Duodenal mucosa (tissue), 2 donors: ENCODE measurements around the gene AGFG2.

Experiments used
- H3K27ac ChIP-seq: one replicate; pipeline ENCODE4 v1.7.0; 2013; ENCODE audit warnings: low read depth, low read length
- H3K27me3 ChIP-seq, 2 donors: one replicate each; pipeline ENCODE4 v1.7.0; 2013; ENCODE audit warnings: low read length in 2 of 2, control low read depth in 1 of 2; ENCODE audit not compliant: insufficient read depth in 2 of 2, control insufficient read depth in 1 of 2
- H3K36me3 ChIP-seq, 2 donors: one replicate each; pipeline ENCODE4 v1.7.0; 2013; ENCODE audit warnings: low read length in 2 of 2, control low read depth in 1 of 2; ENCODE audit not compliant: insufficient read depth in 2 of 2, control insufficient read depth in 1 of 2
- H3K4me1 ChIP-seq, 2 donors: one replicate each; pipeline ENCODE4 v1.7.0; 2013; ENCODE audit warnings: low read length in 2 of 2, control low read depth in 1 of 2; ENCODE audit not compliant: insufficient read depth in 2 of 2, control insufficient read depth in 1 of 2
- H3K4me3 ChIP-seq, 2 donors: one replicate each; pipeline ENCODE4 v1.7.0; 2013; ENCODE audit warnings: low read length in 2 of 2, low read depth in 1 of 2
- H3K9ac ChIP-seq, 2 donors: one replicate each; pipeline ENCODE4 v1.7.0; 2013; ENCODE audit warnings: low read length in 2 of 2, low read depth in 1 of 2
- H3K9me3 ChIP-seq, 2 donors: one replicate each; pipeline ENCODE4 v1.7.0; 2013; ENCODE audit warnings: low read length in 2 of 2, control low read depth in 1 of 2; ENCODE audit not compliant: control insufficient read depth in 1 of 2

Gene AGFG2

DNA sequence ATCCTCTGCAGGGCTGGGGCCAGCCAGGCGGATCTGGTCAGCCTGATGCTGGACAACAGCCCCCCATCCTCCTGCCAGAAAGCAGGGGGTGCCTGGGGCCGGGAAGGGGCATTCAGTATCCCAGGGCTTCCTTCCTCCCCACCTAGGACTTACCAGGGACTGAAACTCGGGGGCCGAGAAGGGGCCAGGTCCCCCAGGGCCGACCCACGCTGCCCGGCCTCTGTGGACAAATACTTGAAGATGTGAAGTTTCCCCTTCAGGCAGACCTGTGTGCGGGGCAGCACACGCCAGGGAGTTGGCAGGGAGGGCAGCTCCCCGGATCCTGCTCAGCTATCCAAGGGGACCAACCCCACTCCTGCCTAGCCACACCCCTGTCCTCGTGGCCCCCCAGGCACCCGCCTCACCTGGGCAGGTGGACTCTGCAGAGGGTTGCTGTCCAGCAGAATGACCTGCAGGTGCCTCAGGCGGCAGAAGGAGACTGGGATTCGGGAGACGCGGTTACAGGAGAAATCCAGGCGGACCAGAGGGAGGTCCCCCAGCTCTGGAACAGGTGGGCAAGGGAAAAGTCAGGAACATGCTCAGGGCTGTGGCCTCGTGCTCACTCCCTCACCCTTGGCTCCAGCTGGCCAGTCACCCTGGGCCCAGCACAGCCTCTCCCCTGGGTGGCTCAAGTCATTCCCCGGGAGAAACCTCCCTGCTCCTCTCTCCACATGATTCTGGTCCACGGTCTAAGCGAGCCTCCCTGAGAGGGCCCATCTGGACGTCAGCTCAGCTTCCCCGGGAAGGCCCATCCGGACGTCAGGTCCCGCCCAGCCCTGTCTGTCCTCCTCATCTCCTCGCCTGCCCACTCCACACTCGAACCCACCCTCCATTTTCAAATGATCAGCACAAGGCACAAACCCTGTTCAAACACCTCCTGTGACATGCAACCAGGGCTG lies 39.5 kb downstream of the AGFG2 start:
- H3K4me3 ChIP-seq, result no peak overlapping the region
- no peaks in the 10 kb centered on the region for H3K9me3 ChIP-seq
- no peaks in the 10 kb centered on the region for H3K27me3 ChIP-seq
- H3K36me3 ChIP-seq, result peaks cover 50 to 74% of the 10 kb centered on the region in 2 donors
- H3K9ac ChIP-seq, result no peak overlapping the region
- no peak overlapping the region for H3K27ac ChIP-seq
- H3K4me1 ChIP-seq, result peaks cover 12 to 13% of the 10 kb centered on the region in 2 donors

DNA sequence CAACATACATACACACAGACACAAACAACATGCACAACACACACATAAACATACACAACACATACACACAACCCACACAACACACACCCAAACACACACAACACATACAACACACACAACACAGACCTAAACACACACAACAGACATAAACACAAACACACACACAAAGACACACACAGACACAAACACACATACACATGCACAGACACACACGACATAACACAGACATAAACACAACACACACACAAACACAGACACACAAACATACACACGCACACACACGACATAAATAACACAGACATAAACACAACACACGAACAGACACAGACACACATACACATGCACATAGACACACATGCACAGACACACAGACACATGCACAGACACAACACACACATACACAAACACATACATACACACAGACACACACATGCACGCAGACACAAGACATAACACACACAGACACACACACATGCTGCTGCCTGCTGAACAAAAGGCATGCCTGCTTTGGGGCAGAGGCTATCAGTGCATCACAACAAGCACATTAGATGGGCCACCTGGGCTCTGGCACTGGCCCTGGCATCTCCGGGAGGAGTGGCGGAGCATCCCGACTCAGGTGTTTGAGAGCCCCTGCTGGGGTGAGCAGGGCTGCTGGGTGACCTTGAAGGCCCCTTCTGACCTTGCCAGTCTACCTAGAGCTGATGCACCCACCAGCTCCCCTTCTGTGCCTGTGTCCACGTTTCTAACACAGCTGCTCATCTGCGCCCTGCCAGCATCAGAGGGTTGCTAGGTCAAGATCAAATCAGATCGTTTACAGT lies 41.7 kb downstream of the AGFG2 start:
- Histone ChIP-seq H3K4me1 (peaks cover 27 to 29% of the 10 kb centered on the region in 2 donors), H3K36me3 (peaks cover 50 to 65% of the 10 kb centered on the region in 2 donors), H3K27ac (no peak overlapping the region), H3K4me3 (no peak overlapping the region), H3K27me3 (no peaks in the 10 kb centered on the region), H3K9me3 (no peaks in the 10 kb centered on the region), H3K9ac (peak overlapping the region in 1 of 2 donors; percentile 22)

- H3K27ac ChIP-seq, result no peak overlapping the region
- peaks cover 27 to 29% of the 10 kb centered on the region in 2 donors for H3K4me1 ChIP-seq
- H3K9ac ChIP-seq, result no peak overlapping the region
- H3K27me3 ChIP-seq, result no peaks in the 10 kb centered on the region
- H3K4me3 ChIP-seq, result no peak overlapping the region
- H3K9me3 ChIP-seq, result no peaks in the 10 kb centered on the region
- peaks cover 41 to 52% of the 10 kb centered on the region in 2 donors for H3K36me3 ChIP-seq
These were observed 43.1 kb downstream of the AGFG2 start for GRCh38 chr7:100582041-100582579.

DNA sequence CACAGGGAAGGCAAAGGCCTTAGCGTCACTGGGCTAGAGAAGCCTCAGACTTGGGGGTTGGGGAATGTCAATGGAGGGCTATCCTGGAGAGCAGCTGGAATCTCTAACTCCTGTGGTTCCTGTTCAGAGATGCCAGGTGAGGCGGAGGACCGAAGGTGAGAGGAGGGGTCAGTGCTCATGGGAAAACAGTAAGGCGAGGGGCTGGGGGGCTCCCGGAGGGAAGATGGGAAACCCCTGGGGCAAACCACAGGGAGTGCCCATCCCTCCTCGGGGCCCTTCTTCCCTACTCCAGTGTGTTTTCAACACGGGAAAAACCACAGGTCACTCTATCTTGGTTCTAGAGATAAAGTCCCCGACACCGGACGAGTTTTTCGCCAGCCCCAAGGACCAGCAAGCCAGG lies 43.6 kb downstream of the AGFG2 start:
- peaks cover 38 to 47% of the 10 kb centered on the region in 2 donors for H3K36me3 ChIP-seq

DNA sequence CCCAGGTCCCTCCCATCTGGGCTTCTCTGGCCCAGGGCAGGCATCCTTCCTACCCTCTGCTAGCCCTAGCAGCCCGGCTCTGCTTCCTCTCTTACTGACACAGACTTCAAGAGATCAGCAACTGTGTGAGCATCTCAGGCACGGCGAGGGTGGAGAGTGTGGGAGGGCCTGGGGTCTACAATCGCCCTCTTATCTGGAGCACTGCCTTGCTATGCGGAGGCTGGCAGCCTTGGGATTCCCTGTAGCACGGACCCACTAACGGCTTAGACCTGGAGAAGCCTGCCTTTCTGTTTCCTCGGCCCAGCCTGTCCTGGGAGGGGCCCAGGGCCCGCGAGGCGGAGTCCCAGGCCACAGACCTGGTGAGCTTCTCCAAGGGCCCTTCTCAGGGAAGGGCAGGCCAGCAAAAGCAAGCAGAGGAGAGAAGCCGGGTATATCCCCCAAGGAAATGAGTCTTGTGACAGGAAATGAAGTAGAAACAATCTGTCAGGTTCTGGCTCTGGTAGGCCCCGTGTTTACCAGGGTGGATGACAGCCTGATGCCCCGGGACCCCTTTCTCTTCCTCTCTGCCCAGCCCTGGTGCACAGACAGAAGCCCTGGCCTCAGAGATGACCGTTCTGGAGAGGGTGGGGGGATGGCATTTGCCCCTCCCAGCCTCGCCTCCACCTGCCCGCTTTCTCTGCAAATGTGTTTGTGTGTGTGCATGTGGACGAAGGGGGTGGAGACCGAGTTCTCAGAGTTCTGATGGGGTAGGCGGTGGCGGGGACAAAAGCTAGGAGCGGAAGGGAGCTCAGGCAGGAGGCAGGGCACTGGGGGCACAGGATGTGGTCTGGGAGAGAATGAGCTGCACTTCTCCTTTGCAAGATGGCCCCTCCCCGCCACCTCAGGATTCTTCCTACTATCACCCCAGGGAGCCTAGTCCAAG lies 44.4 kb downstream of the AGFG2 start:
- Histone ChIP-seq H3K4me1 (peaks cover 27 to 29% of the 10 kb centered on the region in 2 donors), H3K27me3 (no peaks in the 10 kb centered on the region), H3K36me3 (peaks cover 30 to 39% of the 10 kb centered on the region in 2 donors), H3K4me3 (peak overlapping the region; percentile 66 to 94), H3K9me3 (no peaks in the 10 kb centered on the region), H3K9ac (peak overlapping the region; percentile 59 to 70), H3K27ac (peak overlapping the region; percentile 42)

More for the DNA sequence above, 43.6 kb downstream of the AGFG2 start:
- no peaks in the 10 kb centered on the region for H3K9me3 ChIP-seq
- peak overlapping the region; percentile 66 to 94 for H3K4me3 ChIP-seq
- H3K27ac ChIP-seq, result no peak overlapping the region
- no peaks in the 10 kb centered on the region for H3K27me3 ChIP-seq
- peaks cover 27 to 29% of the 10 kb centered on the region in 2 donors for H3K4me1 ChIP-seq
- H3K9ac ChIP-seq, result peak overlapping the region; percentile 59 to 70

DNA sequence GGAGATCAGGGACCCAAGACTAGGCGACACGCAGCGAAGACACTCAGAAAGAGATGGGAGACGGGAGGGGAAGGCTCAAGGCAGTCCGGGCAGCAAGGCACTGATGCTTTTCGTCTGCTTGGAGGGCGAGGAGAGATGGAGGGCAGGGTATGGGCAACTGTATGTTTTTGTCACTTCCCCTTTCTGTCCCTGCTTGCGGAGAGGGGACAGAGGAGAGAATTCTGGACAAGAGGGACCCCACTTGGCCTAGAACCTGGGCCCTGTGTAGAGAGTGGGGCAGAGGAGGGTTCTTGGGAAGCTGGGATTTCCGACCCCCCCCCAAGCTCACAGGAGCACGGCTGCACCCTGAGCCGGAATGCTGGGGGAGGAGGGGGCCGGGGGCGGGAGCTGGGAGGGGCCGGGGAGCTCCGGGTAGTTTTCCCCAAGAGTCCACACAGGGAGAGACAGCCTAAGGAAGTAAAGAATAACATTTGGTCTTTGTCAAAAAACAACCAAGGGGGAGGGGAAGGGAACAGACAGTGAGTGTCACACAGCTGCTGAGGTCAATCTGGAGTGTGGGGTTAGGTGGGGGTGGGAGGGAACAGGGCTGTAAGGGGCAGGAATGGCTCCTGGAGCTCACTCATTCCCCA lies 45.2 kb downstream of the AGFG2 start:
- no peaks in the 10 kb centered on the region for H3K9me3 ChIP-seq
- peaks cover 25 to 31% of the 10 kb centered on the region in 2 donors for H3K36me3 ChIP-seq
- peak overlapping the region; percentile 89 to 94 for H3K4me3 ChIP-seq
- peaks cover 27 to 29% of the 10 kb centered on the region in 2 donors for H3K4me1 ChIP-seq
- H3K9ac ChIP-seq, result peak overlapping the region; percentile 70 to 91
- H3K27ac ChIP-seq, result peak overlapping the region; percentile 13
- no peaks in the 10 kb centered on the region for H3K27me3 ChIP-seq

GRCh38 chr7:100584683-100585510 lies 45.9 kb downstream of the AGFG2 start:
- peak overlapping the region; percentile 99 for H3K27ac ChIP-seq
- H3K4me1 ChIP-seq, result peaks cover 27 to 29% of the 10 kb centered on the region in 2 donors
- peak overlapping the region; percentile 89 to 94 for H3K4me3 ChIP-seq
- no peaks in the 10 kb centered on the region for H3K27me3 ChIP-seq
- H3K9ac ChIP-seq, result peak overlapping the region; percentile 69 to 91
- peaks cover 21 to 27% of the 10 kb centered on the region in 2 donors for H3K36me3 ChIP-seq
- no peaks in the 10 kb centered on the region for H3K9me3 ChIP-seq

DNA sequence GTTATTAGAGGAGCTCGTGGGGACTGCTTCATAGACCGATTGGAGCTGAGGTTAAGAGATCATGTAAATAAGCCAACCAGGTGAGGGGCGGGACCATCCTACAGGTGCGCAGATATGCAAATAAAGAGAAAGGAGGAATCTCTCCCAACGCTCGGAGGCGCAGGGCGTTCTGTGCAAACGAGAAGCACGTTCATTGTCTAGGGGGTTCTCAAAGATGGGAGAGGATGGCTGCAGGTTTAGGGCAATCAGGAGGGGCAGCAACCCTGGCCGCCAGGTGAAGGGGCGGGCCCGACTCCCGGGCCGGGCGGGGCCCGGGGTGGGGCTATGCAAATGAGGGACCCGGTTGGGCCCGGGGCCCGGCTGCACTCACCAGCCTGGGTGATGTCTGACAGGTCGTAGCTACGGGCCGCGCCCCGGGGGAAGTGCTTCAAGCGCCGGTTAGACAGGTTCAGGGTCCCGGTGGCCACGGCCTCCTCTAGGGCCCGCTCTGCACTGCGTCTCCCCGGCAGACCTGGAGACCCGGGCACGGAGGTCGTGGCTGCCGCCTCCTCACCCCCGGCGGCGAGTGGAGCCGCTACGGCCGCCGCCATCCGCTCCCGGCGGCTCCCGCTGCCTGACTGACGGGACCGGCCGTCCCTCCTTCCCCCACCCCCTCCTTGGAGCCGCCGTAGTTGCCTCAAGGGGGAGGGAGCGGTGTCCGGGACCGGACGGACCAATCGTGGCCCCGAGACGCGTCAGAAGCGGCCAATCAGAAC lies 46.7 kb downstream of the AGFG2 start, which contains the start of gene LRCH4:
Gene LRCH4, minus strand, starts transcription at position 619 of the 755 bp plus-strand sequence. Its CDS starts 29 bp downstream, at position 590.
- no peaks in the 10 kb centered on the region for H3K9me3 ChIP-seq
- H3K4me1 ChIP-seq, result peaks cover 27 to 29% of the 10 kb centered on the region in 2 donors
- peak within 1 kb of the TSS; percentile 99 for H3K27ac ChIP-seq
- peaks cover 16 to 19% of the 10 kb centered on the region in 2 donors for H3K36me3 ChIP-seq
- no peaks in the 10 kb centered on the region for H3K27me3 ChIP-seq
- peak within 1 kb of the TSS; percentile 89 to 94 for H3K4me3 ChIP-seq
- H3K9ac ChIP-seq, result peak within 1 kb of the TSS; percentile 69 to 91
